Left hindlimb (tissue), 1 donor: ENCODE data around the gene DHX8.
"Not testable (repeated sequence)": the region's sequence is repeated elsewhere in the genome, so short reads cannot be mapped to it uniquely, and the experiment has no call there.

Experiments
- DNase-seq: peaks from one replicate; pipeline ENCODE4 v3.0.0-alpha.2; 2018

Gene DHX8

DNA sequence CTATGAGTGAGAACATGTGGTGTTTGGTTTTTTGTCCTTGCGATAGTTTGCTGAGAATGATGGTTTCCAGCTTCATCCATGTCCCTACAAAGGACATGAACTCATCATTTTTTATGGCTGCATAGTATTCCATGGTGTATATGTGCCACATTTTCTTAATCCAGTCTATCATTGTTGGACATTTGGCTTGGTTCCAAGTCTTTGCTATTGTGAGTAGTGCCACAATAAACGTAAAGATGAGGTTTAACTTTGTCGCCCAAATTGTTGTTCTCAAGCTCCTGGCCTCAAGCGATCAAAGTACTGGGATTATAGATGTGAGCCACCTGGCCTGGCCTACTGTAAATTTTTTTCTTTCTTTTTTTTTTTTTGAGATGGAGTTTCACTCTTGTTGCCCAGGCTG, 21.2 kb upstream of the DHX8 start:
- DNase-seq: not testable (repeated sequence)

DNA sequence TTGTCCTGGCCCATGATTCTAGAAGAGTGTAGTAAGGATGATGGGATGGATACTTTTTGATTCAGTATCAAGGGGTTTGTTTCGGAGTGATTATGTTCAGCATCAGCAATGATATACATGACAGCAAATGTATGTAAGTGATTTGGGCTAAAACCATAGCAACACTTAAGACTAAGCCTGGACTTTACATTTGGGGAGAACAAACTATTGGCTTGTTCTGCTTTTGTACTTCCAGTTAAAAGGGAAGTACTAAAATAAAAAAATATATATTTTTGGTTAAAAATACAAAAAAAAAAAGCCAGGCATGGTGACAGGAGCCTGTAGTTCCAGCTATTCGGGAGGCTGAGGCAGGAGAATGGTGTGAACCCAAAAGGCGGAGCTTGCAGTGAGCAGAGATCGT, 20.5 kb upstream of the DHX8 start:
- DNase-seq: no peak

DNA sequence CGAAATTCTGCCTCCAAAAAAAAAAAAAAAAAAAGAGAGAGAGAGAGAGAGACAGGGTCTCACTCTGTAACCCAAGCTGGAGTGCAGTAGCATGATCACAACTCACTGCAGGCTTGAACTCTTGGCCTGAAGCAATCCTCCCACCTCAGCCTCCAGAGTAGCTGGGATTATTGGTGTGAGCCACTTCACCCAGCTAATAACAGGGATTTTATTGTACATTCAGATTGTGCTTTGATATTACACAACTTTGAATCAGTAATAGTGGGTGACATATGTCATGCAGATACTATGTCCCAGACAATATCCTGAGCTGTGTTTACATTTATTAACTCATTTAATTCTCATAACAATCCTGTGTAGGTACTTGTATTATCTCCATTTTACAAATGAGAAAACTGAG, 19.7 kb upstream of the DHX8 start:
- no peak for DNase-seq

DNA sequence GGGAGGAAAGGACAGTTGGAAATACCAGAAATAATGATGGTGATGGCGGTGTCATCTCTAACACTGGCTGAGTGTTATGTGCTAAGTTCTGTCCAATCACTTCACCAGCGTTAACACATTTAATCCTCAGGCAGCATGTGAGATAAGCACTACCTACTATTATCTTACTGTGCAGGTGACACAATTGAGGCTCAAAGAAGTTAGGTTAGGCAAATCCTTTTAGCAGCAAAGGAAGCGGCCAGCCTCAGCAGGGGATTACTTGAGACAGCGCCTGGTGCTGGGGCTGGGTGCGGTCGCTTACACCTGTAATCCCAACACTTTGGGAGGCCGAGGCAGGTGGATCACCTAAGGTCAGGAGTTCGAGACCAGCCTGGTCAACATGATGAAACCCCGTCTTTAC, 18.7 kb upstream of the DHX8 start:
- no peak for DNase-seq

DNA sequence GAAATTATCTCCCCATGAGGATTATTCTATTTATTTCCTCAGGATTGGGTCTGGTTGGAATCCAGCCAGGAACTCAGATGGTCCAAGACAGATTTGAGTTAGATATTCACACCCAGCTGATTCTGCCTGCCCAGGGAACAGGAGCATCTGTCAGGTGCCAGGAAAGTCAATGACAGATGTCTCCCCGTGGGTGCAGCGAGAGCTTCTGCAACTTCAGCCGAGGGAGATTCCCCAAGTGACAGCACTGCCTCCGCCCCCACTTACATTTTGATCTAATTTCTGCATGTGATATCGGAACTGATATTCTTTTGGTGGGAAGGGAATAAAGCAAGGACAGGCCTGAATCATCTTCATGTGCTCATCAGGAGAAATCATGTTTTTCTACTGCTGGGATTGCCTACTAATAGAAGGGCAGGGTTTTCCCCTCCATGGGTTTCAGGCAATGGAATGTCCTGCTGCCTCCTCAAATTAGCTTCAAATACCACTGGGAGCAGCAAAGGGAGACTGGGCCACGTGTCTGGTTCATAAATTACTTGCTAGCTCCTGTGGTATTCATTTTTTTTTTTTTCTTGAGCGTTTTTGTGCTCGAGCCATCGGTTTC, 15.7 kb upstream of the DHX8 start:
- DNase-seq: no peak

DNA sequence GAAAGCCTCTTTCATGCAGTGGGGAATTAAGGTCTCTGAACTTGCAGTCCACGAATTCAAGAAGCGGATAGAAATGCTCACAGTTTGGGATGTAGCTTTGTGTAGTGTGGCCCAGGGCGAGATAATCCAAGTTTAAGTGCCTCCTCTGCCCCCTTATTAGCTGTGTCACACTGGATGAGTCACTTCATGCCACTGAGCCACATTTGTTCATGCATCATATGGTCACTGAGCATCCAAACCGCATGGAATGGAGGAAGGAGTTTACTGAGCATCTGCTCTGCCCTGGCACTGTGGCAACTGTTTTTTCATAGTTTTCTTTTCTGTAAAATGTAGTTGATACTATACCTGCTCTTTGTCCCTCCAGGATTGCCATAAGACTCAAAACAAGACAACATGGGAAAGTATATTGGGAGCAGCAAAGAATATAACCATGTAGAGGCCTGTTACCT, 15.1 kb upstream of the DHX8 start:
- DNase-seq: no peak

DNA sequence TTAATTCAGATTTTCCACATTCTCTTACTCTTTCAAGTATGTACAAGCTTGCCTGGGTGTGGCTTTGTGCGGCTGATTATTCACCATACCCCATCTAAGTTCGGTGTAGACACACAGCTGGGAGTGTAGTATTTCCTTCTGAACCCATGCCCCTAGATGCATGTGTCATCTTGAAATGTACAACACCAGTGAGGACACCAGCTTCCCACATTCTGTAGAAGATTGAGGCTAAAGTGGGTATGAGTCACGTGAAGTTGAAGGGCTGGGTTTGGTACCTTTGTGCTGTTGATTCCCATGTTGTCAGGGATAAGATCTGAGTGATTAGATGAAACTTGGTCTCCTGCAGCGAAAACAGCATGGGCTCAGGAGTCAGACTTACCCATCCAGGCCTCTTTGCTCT, 14.6 kb upstream of the DHX8 start:
- no peak for DNase-seq

DNA sequence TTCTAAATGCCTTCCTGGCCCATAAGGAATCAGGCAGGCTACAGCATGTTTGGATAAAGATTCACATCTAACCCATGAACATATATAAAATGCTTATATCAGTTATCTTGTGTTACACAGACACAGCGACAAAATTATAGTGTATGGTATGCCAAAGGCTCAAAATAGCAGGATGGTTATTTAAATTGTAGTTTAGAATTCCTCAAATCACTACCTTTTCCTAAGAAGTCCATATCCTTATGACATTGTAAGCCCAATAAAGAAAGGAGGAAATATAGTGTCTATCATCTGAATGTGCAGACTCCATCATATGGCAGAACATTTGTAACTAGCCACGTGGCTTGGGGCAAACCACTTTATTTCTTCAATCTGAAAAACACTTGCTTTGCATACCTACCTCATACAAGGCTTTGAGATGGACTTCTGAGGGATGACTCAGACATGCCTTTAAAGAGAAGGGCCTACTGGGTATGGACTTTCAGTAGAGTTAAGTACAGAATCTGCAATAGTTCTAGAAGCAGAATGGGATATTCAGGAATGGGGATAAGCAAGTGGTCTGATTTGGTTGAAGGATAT, 12.1 kb upstream of the DHX8 start:
- DNase-seq: no peak

DNA sequence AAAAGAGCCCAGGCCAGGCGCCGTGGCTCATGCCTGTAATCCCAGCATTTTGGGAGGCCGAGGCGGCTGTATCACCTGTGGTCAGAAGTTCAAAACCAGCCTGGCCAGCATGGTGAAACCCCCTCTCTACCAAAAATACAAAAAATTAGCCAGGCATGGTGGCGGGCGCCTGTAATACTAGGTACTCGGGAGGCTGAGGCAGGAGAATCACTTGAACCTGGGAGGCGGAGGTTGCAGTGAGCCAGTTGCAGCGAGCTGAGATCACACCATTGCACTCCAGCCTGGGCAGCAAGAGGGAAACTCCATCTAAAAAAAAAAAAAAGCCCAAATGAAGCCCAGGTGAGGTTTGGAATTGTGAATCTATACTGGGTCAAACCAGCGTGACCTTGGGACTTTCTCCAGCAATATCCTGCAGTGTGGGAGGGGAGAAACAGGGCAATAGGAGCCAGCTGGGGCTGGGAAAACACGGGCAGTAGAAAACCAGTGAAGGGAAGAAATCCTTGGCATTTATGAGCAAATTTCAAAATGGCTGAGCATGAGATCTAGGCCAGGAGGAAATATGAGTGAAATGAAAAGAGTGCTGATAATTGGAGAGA, 8.2 kb upstream of the DHX8 start:
- DNase-seq: no peak

DNA sequence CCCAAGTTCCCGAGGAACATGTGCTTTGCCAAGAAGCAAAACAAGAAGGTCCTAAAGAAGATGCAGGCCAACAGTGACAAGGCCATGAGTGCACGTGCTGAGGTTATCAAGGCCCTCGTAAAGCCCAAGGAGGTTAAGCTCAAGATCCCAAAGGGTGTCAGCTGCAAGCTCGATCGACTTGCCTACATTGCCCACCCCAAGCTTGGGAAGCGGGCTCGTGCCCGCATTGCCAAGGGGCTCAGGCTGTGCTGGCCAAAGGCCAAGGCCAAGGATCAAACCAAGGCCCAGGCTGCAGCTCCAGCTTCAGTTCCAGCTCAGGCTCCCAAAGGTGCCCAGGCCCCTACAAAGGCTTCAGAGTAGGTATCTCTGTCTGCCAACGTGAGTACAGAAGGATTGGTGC, 7.5 kb upstream of the DHX8 start:
- not testable (repeated sequence) for DNase-seq

DNA sequence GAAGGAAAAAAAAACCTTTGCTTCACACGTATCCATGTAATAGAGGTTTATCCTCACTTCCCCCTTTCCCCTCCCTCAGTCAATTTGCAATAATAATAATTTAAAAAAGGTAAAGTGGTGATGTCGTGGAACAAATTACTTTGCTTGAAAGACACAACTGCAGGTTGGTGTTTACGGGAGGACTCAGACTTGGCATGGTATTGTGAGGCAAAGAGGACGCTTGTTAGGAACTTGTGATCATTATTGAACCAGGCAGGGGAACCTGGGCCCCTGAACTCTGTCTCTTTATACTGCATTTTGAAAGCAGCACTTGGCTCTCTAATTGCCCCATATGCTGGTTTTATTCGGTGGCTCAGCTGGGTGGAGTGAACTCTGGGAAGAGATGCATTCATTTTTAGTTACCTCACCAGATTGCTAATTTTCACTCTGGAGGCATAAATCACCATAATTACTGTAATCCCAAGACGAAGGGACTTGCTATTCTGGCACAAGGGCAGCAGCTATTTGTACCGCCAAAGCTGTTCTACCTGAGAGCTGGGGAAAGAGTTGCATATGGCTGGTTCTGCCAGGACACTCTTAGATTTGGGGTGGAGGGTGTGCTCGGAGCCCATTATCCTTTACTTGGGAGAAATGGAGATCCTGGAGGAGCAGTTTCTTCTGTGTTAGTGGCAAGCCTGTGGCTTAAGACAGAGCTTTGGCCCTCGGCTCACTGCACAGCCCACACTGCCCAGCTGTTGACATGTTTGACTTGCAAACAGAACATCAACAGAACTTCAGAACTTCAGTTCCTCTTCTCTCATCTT, 5.7 kb upstream of the DHX8 start:
- DNase-seq: no peak

DNA sequence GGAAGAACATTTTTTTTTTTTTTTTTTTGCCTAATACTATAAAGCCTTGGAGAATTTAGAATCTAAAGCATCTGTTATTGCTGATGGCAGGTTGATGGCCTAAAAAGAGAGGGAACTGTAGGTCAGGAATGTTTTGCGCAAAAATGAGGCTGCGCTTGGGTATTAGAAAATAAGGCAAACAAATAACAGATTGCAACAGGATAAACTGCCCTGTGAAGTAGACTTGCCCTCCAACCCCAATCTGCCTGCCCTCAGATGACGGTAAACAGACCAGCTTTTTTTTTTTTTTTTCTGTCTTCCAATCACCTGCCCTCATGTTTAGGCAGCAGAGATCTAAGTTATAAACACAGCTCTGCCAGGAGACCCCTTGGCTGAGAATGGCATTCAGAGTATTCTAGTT, 3.8 kb upstream of the DHX8 start:
- no peak for DNase-seq

DNA sequence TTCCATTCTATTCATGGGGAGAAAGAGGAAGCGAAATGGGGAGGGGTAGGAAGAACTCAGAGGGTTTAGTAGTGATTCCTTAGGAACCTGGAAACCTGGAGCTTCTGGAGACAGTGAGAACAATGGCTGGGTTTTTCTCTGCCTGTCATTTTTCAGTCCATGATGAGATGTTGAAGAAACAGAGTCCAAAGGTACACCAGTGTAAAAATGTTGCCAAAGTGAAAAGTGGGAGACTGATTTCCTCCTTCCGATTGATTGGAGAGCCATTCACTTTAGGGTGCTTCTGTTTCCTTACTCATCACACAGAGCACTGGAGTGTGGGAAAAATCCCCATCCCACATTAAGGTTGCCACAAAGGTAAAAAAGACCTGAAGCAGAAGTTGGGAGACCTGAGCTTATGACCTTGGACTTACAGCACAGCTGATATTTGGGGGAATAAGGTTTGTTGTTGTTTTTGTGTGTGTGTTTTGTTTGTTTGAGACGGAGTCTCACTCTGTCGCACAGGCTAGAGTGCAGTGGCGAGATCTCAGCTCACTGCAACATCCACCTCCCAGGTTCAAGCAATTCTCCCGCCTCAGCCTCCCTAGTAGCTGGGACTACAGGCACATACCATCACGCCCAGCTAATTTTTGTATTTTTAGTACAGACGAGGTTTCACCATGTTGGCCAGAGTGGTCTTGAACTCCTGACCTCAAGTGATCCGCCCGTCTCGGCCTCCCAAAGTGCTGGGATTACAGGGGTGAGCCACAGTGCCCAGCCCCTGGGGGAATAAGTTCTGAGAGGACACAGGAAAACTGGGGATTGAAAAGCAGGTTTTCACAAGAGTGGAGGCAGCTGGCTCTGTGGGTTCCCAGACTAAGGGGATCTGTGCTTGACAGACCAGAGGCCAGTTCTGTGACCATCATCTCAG, 1.4 kb upstream of the DHX8 start:
- no peak for DNase-seq

DNA sequence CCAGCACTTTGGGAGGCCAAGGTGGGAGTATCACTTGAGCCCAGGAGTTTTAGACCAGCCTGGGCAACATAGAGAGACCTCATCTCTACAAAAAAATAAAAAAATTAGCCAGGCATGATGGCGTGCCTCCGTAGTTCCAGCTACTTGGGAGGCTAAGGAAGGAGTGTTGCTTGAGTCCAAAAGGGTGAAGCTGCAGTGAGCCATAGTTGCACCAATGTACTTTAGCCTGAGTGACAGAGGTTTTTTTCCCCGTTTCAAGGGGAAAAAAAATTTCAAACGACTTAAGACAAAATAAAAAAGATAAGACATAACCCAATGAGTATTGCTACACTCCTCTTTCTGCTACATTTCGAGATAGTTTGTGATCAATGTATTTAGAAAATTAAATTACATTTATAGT, 6.8 kb downstream of the DHX8 start:
- no peak for DNase-seq

DNA sequence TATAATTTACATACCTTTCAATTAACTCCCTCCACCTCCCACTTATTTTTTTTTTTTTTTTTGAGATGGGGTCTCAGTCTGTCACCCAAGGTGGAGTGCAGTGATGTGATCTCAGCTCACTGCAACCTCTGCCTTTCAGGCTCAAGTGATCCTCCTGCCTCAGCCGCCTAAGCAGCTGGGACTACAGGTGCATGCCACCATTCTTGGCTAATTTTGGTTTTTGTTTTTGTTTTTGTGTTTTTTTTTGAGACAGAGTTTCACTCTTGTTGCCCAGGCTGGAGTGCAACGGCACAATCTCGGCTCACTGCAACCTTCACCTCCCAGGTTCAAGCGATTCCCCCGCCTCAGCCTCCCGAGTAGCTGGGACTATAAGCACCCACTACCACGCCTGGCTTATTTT, 25.7 kb downstream of the DHX8 start:
- not testable (repeated sequence) for DNase-seq

DNA sequence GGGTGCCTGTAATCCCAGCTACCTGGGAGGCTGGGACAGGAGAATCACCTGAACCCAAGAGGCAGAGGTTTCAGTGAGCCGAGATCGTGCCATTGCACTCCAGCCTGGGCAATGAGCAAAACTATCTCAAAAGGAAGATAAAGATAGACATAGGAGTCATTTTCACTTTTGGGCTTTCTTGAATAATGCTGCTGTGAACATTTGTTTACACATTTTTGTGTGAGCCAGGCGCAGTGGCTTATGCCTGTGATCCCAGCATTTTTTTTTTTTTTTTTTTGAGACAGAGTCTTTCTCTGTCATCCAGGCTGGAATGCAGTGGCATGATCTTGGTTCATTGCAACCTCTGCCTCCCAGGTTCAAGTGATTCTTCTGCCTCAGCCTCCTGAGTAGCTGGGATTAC, 27.4 kb downstream of the DHX8 start:
- not testable (repeated sequence) for DNase-seq

DNA sequence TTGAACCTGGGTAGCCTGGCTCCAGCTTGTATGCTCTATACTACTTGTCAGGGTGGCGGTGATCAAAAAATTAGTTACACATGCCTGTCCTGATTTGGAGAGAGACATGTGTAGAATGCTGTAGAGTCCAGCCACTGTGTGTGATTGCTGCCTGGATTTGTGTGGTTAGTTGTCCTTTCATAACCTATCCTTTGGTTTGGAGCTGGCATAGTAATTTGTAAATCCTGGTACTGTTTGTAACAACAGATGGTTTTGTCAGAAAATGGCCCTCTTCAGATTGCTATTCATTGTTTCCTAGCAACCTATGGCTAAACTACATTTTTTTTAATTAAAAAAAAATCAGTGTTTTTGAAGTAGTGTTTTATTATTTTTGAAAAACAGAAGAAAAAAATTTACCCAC, 31.9 kb downstream of the DHX8 start:
- no peak for DNase-seq

DNA sequence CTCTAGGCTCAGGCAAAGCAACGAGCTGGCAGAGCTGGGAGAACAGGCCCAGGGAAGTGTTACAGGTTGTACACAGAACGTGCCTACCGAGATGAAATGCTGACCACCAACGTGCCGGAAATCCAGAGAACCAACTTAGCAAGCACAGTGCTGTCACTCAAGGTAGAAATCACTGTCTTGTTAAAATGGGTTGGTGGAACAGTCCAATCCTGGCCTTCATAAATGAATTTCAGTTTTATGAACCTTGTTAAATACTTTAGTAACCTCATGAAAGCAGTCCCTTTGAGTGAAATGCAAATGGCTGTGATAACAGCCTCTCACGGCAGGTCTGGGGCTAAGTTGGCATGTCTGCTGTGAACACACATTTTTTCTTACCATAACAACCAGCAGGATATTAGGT, 33.4 kb downstream of the DHX8 start:
- no peak for DNase-seq

DNA sequence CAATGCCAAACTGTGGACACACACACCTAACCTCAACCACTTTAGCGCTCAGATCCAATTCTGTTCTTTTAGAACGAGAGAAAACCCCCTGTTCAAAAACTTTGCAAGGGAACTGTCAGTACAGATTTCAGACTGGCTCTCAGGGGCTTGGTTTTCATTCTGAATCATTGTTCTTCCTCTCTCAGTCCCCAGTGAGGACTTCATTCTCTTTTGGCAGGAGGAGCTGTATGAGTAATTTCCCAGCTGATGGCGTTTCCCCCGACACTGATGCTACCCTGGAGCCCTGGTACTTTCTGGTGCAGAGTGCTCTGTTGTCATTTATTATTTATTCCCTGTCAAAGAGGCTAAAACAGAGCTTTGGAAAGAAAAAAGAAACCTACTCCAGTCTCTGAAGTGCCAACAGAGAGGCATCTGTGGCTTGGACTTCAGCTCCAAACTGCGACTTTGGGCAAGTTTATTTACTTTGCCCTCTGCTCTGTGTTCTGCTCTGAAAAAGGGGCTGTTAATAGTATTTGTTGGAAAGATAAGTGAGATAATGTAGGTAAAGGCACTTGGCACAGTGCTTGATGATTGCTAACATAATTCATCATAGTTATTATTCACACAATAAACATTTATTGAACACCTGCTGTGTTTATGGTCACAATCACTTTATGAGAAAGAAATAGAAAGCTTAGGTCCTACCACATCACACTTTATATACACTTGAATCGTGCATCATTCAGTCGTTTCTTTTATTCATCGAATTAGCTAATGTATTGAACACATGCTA, 34.0 kb downstream of the DHX8 start:
- no peak for DNase-seq

DNA sequence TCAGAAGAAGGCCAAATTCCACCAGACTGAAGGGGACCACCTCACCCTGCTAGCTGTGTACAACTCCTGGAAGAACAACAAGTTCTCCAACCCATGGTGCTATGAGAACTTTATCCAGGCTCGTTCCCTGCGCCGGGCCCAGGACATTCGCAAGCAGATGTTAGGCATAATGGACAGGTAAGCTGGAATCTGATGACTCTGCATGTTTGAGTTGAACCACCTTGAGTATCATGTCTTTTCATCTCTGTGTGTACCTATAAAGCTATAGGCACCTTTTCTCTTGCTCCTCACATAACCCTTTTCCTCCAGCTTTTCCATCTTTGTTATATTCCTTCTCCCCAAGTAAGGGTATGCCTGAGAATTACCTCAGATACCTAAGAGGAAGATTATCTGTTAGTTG, 37.6 kb downstream of the DHX8 start:
- no peak for DNase-seq

DNA sequence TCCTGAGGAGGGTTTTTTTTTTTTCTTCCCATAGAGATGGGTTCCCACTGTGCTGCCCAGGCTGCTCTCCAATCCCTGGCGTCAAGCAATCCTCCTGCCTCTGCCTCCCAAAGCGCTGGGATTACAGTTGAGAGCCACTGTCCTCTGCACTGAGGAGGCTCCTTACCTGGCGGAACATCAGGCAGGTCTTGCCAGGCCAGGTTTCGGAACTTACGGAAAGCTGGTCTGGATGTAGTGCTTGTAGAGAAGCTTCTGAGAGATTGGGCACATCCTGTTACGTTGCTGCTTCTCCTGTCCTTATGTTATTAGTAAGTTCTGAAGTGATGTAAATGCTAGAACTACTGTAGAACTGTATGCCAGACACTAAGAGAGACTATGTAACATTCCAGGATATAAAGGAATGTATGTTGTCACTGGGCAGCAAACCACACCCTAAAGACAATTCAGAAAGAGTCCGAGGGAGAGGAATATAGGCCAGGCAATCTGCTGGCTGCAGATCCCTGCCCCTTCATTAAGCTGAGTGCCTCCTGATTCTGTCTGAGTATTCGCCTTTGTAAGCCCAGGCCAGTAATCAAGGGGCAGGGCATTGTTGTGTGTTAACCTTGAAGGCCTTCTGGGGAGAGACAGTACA, 41.3 kb downstream of the DHX8 start:
- no peak for DNase-seq
